ENCODE results near the gene RHOBTB3.

Gene RHOBTB3

DNA sequence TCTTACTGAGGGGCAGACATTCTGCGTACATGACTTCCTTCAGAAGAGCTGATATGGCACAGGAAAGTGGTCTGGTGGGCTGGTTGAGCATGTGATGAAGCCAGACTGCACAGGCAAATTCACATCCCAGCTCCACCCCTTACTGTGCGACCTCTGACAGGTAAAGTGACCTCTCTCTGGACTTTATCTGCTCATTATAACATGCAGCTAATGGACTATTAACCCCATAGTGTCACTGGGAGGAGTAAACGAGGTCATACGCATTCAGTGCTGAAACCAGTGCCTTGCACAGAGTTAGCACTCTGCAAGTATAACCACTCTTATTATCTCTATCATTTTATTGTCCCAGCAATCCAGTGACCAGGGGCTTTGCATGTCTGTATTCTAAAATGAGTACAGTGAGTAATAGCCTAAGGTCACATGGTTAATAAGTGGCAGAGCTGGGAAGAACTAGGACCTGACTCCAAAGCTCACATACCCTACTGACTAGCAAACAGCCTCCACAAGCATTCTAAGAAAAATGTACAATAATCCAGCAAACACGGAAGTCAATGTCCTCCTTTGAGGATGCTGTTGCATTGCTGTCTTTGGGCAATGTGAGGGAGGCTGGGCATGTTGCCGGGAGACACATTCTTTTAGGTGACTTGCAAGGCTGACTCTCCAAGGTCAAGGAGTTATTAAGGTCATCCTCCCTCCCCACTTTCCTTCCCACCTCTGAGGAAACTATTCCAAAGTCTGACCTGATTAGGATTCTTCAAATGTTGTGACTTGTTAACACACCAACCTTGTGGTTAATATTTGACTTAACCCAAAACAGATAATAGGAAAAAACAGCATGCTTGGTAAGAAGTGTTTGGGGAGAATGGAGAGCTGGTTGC, 72.4 kb downstream of the RHOBTB3 start:
- no peak for TF ChIP-seq CTCF (IDR thresholded peaks at IDR 0.05; ENCODE audit: insufficient read depth, missing control alignments)
- FAIRE-seq (no peak), DNase-seq (ENCODE audit: insufficient read length, low spot score) (no peak)

DNA sequence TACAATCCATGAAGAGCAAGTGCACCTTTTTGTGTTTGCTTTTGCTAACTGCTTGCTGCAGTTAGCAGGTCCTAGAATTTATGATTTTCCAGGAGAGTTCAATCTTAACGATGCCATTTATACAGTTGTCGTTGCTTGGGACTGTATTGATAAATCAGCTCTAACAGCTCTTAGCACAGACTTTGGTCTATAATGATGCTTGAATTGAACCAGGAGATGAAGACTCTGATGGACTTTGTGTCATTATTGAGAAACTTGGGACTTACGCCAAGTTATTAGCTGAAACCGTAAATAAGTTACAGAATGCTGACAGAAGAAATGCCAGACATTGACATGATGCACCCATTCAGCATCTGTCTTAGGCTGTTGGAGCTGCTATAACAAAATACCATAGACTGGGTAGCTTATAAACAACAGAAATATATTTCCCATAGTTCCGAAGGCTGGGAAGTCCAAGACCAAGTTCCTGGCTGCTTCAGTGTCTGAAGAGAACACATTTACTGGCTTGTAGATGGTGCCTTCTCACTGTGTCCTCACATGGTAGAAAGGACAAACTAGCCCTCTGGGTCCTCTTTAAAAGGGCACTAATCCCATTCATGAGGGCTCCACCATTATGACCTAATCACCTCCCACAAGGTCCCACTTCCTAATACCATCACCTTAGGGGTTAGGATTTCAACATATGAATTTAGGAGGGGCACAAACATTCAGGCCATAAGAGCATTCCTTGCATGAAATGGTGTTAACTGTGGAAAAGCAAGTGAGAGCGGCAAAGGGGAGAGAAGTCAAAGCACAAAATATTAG, 73.8 kb downstream of the RHOBTB3 start:
- TF ChIP-seq CTCF (IDR thresholded peaks at IDR 0.05; ENCODE audit: insufficient read depth, missing control alignments), result no peak
- no peak for FAIRE-seq
- no peak for DNase-seq (ENCODE audit: insufficient read length, low spot score)

GRCh38 chr5:95806687-95807086, 75.6 kb downstream of the RHOBTB3 start:
- DNase-seq (ENCODE audit: insufficient read length, low spot score), result no peak
- FAIRE-seq, result no peak
- no peak for TF ChIP-seq CTCF (IDR thresholded peaks at IDR 0.05; ENCODE audit: insufficient read depth, missing control alignments)

GRCh38 chr5:95808013-95808685, 77.0 kb downstream of the RHOBTB3 start:
- FAIRE-seq (no peak), DNase-seq (ENCODE audit: insufficient read length, low spot score) (no peak)
- TF ChIP-seq CTCF (IDR thresholded peaks at IDR 0.05; ENCODE audit: insufficient read depth, missing control alignments), result no peak

- no peak for DNase-seq (ENCODE audit: insufficient read length, low spot score)
- TF ChIP-seq CTCF (IDR thresholded peaks at IDR 0.05; ENCODE audit: insufficient read depth, missing control alignments), result no peak
- no peak for FAIRE-seq
Measured at GRCh38 chr5:95808686-95809413, 77.7 kb downstream of the RHOBTB3 start.

DNA sequence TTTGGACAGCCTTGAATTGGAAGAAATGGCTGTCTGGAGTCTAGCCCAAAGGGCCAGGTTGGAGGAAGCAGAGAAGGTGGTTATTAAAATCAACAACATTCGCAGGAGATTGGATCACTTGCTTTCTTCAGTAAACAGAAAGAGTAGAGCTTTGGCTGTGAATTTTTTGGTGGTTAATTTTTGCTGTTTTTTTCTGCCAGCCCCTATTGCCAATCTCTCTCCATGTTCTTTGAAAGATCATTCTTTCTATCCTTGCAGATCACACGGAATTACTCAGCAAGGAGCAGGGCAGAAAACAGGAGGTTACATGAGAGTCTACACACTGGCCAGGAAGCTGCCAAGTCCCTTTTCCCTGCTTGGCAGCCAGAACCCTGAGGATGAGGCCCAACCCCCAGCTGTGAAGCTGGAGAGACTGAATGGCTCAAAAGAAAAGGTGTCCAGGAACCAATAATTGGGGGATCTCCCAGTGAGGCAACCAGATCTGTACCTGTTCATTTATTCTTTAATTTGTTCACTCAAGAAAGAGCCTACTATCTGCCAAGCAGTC, 78.4 kb downstream of the RHOBTB3 start:
- DNase-seq (ENCODE audit: insufficient read length, low spot score) (no peak), FAIRE-seq (no peak)
- no peak for TF ChIP-seq CTCF (IDR thresholded peaks at IDR 0.05; ENCODE audit: insufficient read depth, missing control alignments)

All from D721Med (cell line).